ENCODE results near the gene NMNAT1.

GRCh38 chr1:9910076-9910422, 33.2 kb upstream of the NMNAT1 start, which contains the start of gene CTNNBIP1:
- TF ChIP-seq CTCF (IDR thresholded peaks at IDR 0.05; ENCODE audit: control extremely low read depth in 1 of 3, insufficient read depth in 1 of 3, low read depth in 1 of 3, low read length in 3 of 3) = no peak
- TF ChIP-seq, protein P1, sequence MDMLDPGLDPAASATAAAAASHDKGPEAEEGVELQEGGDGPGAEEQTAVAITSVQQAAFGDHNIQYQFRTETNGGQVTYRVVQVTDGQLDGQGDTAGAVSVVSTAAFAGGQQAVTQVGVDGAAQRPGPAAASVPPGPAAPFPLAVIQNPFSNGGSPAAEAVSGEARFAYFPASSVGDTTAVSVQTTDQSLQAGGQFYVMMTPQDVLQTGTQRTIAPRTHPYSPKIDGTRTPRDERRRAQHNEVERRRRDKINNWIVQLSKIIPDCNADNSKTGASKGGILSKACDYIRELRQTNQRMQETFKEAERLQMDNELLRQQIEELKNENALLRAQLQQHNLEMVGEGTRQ (IDR thresholded peaks at IDR 0.05; ENCODE audit: low read length) = no peak

Data from H1 (cell line).